Iris pigment epithelial cell (primary cell): ENCODE results near the gene RESF1.
"Not testable (repeated sequence)": the region's sequence is repeated elsewhere in the genome, so short reads cannot be mapped to it uniquely, and the experiment has no call there.

Experiments used
- DNase-seq: peaks from one replicate; pipeline ENCODE4 v3.0.0-alpha.2; 2011; ENCODE audit warnings: low read depth

Gene RESF1, protein sequence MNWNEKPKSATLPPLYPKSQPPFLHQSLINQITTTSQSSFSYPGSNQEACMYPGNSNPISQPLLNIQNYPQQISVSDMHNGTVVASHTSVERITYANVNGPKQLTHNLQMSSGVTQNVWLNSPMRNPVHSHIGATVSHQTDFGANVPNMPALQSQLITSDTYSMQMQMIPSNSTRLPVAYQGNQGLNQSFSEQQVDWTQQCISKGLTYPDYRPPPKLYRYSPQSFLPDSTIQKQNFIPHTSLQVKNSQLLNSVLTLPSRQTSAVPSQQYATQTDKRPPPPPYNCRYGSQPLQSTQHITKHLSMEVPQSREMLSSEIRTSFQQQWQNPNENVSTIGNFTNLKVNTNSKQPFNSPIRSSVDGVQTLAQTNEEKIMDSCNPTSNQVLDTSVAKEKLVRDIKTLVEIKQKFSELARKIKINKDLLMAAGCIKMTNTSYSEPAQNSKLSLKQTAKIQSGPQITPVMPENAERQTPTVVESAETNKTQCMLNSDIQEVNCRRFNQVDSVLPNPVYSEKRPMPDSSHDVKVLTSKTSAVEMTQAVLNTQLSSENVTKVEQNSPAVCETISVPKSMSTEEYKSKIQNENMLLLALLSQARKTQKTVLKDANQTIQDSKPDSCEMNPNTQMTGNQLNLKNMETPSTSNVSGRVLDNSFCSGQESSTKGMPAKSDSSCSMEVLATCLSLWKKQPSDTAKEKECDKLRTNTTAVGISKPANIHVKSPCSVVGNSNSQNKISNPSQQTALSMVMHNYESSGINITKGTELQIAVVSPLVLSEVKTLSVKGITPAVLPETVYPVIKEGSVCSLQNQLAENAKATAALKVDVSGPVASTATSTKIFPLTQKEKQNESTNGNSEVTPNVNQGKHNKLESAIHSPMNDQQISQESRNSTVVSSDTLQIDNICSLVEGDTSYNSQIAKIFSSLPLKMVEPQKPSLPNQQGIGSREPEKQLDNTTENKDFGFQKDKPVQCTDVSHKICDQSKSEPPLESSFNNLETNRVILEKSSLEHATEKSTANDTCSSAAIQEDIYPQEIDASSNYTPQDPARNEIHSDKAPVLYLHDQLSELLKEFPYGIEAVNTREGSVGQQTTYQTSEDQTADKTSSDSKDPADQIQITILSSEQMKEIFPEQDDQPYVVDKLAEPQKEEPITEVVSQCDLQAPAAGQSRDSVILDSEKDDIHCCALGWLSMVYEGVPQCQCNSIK (N-terminal part only)

DNA sequence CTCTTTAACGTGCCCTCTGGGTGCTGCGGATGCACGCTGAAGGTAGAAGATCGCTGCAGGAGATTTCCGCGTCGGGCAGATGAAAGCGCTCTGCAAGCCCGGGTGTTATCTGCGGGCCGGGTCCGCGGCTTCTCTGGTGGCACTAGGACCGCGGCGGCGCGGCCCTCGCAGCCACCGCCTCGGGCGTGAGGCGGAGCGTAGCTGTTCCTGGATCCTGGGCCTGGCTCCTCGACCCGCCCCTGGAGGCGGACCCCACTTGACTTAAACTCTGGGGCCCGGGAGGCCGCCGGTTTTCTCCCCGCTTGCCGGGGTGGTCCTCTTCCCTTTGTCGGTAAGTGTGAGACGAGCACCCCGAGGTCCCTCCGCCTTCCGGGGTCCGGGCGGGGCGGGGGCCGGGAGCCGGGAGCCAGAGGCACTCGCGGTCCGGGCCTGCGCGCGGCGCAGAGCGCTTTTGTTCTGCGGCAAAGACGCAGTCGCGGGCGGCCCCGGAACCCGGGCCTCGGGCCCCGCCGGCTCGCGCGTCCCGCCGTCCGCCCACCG is at the start of gene RESF1:
Gene RESF1, plus strand, starts transcription at position 255 of the 540 bp plus-strand sequence. CDS start 21,541 bp downstream, outside the sequence.
- DNase-seq, result peak; percentile 86

GRCh38 chr12:31914927-31915326 is 44.3 kb upstream of the RESF1 start:
- no peak for DNase-seq

GRCh38 chr12:31915446-31915845 is 43.8 kb upstream of the RESF1 start:
- no peak for DNase-seq

DNA sequence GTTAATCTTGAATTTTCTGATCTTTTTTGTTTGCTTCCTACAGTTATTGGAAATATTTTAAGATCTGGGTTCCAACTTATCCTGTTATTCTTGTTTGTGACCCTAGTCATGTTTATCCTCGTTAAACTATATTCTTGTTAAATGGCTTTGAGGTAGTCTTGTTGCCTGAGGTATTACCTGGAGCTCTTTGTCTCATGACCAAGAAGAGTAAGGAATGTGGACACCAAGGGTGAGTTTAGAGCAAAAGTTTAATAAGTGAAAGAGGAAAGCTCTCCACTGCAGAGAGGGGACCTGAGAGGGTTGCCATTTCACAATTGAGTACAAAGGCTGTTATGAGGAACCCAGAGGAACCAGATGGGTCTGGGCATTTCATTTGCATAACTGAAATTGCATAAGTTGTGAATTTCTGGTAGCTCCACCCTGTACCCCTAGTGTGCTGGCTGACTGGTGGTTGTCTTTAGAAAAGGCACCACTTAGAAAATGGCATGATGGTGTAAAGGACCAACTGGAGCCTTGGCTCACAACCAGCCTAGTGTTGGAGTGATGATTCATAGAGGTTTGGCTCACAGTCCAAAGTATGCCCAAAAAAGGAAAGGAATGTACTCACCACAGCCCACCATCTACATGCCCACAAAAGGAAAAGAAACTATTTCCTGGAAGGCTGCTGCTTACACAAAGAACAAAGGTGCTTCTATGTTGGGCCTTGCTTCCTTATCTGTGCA is 36.7 kb upstream of the RESF1 start:
- DNase-seq, result peak; percentile 49

DNA sequence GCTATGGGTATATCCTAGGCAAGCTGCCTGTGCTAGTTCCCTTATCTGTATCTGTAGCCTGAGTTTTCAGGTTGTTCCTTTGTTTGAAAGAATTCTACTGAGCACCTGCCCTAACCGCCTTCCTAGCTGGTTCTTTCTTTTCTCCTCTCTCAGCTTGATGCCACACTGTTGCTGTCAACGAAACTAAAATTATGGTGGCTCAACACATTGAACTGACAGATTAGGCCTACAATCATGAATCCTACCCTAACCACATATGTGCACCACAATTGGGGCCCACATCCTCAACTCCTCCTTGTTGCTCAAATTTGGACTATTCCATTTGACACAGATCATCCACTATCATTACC is 36.2 kb upstream of the RESF1 start:
- DNase-seq, result no peak

DNA sequence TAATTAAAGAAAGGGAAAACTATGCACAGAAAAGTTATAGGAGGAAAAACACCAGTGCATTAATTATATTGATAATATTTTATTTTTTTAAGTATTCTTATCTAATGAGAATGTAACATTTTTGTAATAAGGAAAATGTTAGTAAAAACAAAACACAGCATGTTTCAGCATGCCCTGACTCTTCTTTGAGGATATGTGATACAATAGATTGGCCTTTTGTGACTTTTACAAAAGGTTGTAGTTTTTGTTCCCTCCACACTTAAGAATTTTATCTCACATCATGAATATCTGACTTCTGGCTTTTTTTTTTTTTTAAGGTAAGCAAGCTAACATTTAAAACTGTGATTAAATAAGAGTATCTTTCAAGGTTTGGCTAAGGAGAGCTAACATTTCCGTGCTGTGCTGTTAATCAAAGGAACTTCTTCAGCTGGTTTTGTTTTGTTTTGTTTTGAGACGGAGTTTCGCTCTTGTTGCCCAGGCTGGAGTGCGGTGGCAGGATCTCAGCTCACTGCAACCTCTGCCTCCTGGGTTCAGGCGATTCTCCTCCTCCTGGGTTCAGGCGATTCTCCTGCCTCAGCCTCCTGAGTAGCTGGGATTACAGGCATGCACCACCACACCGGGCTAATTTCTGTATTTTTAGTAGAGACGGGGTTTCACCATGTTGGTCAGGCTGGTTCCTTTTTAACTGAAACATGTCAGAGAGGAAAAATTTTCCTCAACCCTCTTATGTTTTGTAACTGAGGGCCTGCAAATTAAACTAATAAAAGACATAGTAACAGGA is 30.8 kb upstream of the RESF1 start:
- no peak for DNase-seq

DNA sequence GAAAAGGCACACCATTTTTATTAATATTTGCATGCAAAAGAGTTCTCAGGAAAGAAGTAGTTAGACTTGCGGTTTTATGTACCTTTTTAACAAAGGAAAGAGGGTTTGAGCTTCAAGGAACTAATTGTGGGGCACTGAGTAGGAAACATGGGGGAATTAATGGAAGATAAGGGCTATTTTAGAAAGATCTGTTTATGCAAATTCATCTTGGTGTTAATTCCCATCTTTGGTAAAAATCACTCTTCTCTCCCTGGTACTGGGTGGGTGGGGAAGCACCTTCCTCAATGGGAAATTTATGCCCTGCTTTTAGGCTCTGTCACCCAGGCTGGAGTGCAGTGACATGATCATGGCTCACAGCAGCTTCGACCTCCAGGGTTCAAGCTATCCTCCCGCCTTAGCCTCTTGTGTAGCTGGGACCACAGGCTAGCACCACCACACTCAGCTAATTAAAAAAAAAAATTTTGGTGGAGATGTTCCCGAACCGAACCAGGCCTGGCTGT is 30.1 kb upstream of the RESF1 start:
- no peak for DNase-seq

- DNase-seq, result peak; percentile 34
Measured at GRCh38 chr12:31931796-31932715, 27.2 kb upstream of the RESF1 start.

DNA sequence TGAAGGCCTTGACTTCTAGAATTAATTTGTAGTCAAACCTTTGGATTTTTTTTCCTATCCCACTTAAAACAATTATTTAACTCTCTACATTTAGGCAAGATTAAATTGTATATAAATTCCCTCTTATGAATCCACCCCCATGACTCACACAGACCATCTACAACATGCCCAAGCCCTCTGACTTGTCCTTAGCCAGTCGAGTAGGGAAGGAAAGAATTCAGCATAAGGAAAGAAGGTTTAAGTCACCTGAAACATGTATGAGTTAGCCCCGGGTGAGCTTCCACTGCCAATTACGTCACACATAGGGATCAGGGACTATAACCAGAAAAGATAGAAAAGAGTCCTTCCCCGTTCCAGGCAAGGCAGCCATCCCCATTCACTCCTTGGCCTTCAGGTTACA is 14.9 kb upstream of the RESF1 start:
- DNase-seq, result peak; percentile 33

GRCh38 chr12:31947971-31948370 is 11.2 kb upstream of the RESF1 start:
- no peak for DNase-seq

DNA sequence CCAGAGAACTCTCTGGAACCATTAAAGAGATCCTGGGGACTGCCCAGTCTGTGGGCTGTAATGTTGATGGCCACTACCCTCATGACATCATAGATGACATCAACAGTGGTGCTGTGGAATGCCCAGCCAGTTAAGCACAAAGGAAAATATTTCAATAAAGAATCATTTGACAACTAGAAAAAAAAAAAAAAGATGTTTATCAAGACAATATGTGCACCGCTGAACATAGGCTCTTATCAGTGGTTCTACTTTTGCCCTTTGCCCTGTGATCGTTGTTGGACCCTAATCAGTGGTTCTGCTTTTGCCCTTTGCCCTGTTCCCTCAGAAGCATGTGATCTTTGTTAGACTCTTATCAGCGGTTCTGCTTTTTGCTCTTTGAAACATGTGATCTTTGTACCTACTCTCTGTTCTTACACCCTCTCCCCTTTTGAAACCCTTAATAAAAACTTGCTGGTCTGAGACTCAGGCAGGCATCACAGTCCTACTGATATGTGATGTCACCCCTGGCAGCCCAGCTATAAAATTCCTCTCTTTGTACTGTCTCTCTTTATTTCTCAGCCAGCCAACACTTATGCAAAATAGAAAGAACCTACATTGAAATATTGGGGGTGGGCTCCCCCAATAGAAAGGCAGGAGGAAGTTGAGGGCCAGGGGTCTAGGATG is 10.4 kb upstream of the RESF1 start:
- not testable (repeated sequence) for DNase-seq

- no peak for DNase-seq
Measured at GRCh38 chr12:31950088-31950487, 9.1 kb upstream of the RESF1 start.

GRCh38 chr12:31950492-31950891 is 8.7 kb upstream of the RESF1 start:
- DNase-seq, result no peak

DNA sequence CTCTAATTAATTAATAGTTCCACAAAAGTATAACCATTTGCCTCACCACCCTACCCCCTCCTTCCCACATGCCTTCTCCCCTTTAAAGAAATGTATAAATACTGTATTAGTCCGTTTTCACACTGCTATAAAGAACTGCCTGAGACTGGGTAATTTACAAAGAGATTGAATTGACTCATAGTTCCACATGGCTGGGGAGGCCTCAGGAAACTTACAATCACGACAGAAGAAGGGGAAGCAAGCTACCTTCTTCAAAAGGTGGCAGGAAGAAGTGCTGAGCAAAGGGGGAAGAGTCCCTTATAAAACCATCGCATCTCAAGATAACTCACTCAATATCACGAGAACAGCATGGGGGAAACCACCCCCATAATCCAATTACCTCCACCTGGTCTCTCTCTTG is 8.2 kb upstream of the RESF1 start:
- no peak for DNase-seq

DNA sequence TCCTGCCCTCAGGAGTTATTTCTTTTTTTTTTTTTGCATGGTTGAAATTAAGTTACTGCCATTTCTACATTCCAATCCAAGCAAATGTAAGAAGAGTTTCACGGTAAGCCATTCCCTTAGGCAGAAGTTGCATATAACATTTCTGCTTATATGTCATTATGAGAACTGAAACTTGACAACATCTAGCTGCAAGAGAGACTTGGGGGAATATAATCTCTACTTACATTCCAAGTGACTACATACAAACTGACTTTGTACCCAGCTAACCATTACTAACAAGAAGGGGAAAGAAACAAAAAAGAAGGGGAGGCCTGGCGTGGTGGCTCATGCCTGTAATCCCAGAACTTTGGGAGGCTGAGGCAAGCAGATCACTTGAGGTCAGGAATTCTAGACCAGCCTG is 7.3 kb upstream of the RESF1 start:
- no peak for DNase-seq

GRCh38 chr12:31952418-31952817 is 6.8 kb upstream of the RESF1 start:
- DNase-seq, result no peak

GRCh38 chr12:31954925-31955858 is 4.0 kb upstream of the RESF1 start:
- DNase-seq, result no peak
